GM12878 (cell line): ENCODE data around the gene SLC38A3. TPM values are rescaled to one million over a fixed set of nuclear protein-coding genes. Genes with fewer than 3 reads are reported as not detected.

Experiments
- ATAC-seq: fragments of 200-7000 bp; cut with Tn5 transposase; 3 replicates; pipeline ENCODE4 v1.9.1; 2020; ENCODE audit warnings: mild to moderate bottlenecking, moderate library complexity
- BruUV-seq: library from RNA; stranded (reverse); fragments of 400-500 nt; replicated peaks from 2 replicates; lab custom pipeline; 2021; lab: Mats Ljungman, UMichigan
- CTCF ChIA-PET: fragments of 300-600 bp; sonication (Branson Sonifier 250); formaldehyde crosslinking; extraction: SDS; loops from one replicate; lab custom pipeline; 2021; ENCODE audit warnings: inconsistent platforms; lab: Yijun Ruan, JAX
- POLR2A ChIA-PET: fragments of 350-600 bp; formaldehyde crosslinking; extraction: SDS; loops from one replicate; lab custom pipeline; 2021; ENCODE audit warnings: inconsistent platforms; lab: Charles Lee
- RAD21 ChIA-PET: fragments of 300-600 bp; sonication (Branson Sonifier 250); formaldehyde crosslinking; loops from one replicate; lab custom pipeline; 2023; ENCODE audit warnings: antibody characterized with exemption; ENCODE audit not compliant: unreplicated experiment; lab: Charles Lee
- SMC1A ChIA-PET: fragments of 300-600 bp; sonication (Branson Sonifier 250); formaldehyde crosslinking; loops from one replicate; lab custom pipeline; 2023; ENCODE audit not compliant: unreplicated experiment, uncharacterized antibody; lab: Charles Lee
- DNase-seq: peaks from one replicate; pipeline ENCODE4 v3.0.0-alpha.2; 2011; ENCODE audit warnings: low read depth, low spot score
- FAIRE-seq: peaks from 3 replicates; lab custom pipeline; 2011; peaks lifted over from hg19 to GRCh38; lab: Jason Lieb, UNC
- H2AFZ ChIP-seq: 2 replicates; pipeline ENCODE4 v1.6.0; 2011; ENCODE audit warnings: low read depth, low read length, control low read depth; ENCODE audit not compliant: control insufficient read depth
- H3K27ac ChIP-seq: 2 replicates; pipeline ENCODE4 v1.5.1; 2011; ENCODE audit warnings: control low read depth; ENCODE audit not compliant: control insufficient read depth, insufficient read depth
- H3K27me3 ChIP-seq, 2 experiments: replicated peaks in 1 of 2; 2 replicates each; pipeline versions ENCODE4 v1.6.0 to v1.6.1; 2011; ENCODE audit warnings: low read length in 1 of 2; ENCODE audit not compliant: control insufficient read depth in 2 of 2, insufficient read depth in 2 of 2
- H3K36me3 ChIP-seq, 2 experiments: 2 replicates each; pipeline ENCODE4 v1.5.1; 2011; ENCODE audit warnings: low read length in 1 of 2; ENCODE audit not compliant: control insufficient read depth in 2 of 2, insufficient read depth in 2 of 2
- H3K4me1 ChIP-seq: 2 replicates; pipeline ENCODE4 v1.6.1; 2011; ENCODE audit warnings: mild to moderate bottlenecking, low read length, moderate library complexity, mixed read lengths; ENCODE audit not compliant: control insufficient read depth, insufficient read depth
- H3K4me2 ChIP-seq: 2 replicates; pipeline ENCODE4 v1.6.0; 2011; ENCODE audit warnings: control low read depth; ENCODE audit not compliant: control insufficient read depth, insufficient read depth
- H3K4me3 ChIP-seq: fragments of 200-600 bp; sonication (generic); 2 replicates; pipeline ENCODE4 v1.5.1; 2016
- H3K79me2 ChIP-seq: 2 replicates; pipeline ENCODE4 v1.6.0; 2011; ENCODE audit warnings: low read length; ENCODE audit not compliant: control insufficient read depth, insufficient read depth
- H3K9ac ChIP-seq: 2 replicates; pipeline ENCODE4 v1.8.0; 2011; ENCODE audit warnings: low read length, control low read depth, mixed read lengths; ENCODE audit not compliant: control insufficient read depth, insufficient read depth
- H3K9me3 ChIP-seq: replicated peaks from 3 replicates; pipeline ENCODE4 v1.5.1; 2011; ENCODE audit warnings: mild to moderate bottlenecking, low read length; ENCODE audit not compliant: control insufficient read depth, insufficient read depth
- H4K20me1 ChIP-seq: 2 replicates; pipeline ENCODE4 v1.6.0; 2011; ENCODE audit not compliant: control insufficient read depth, insufficient read depth
- CBX3 ChIP-seq: fragments of 200-600 bp; sonication (generic); IDR thresholded peaks from 2 replicates; pipeline ENCODE4 v1.6.1; 2016; ENCODE audit warnings: low read depth, borderline replicate concordance
- LARP7 ChIP-seq: fragments of 450-650 bp; IDR thresholded peaks from 2 replicates; pipeline ENCODE4 v1.6.1; 2017; ENCODE audit warnings: mild to moderate bottlenecking
- MAX ChIP-seq: IDR thresholded peaks from 2 replicates; pipeline ENCODE4 v1.6.1; 2012; ENCODE audit warnings: low read depth, low read length, improper control_type of control experiment
- MLLT1 ChIP-seq: fragments of 450-650 bp; IDR thresholded peaks from 2 replicates; pipeline ENCODE4 v1.6.1; 2016; ENCODE audit warnings: mild to moderate bottlenecking
- MXI1 ChIP-seq: fragments of 150-350 bp; IDR thresholded peaks from 2 replicates; pipeline ENCODE4 v1.6.1; 2011; ENCODE audit warnings: low read depth, mild to moderate bottlenecking, inconsistent platforms, low read length, improper control_type of control experiment
- NFYA ChIP-seq: IDR thresholded peaks from 2 replicates; pipeline ENCODE4 v1.6.1; 2011; ENCODE audit warnings: low read depth, mild to moderate bottlenecking, low read length, improper control_type of control experiment, borderline replicate concordance
- PAX5 ChIP-seq: IDR thresholded peaks from 2 replicates; pipeline ENCODE4 v1.6.1; 2011; ENCODE audit warnings: low read depth, low read length, borderline replicate concordance
- RELA ChIP-seq: fragments of 450-650 bp; IDR thresholded peaks from 2 replicates; pipeline ENCODE4 v1.8.0; 2014; ENCODE audit warnings: borderline replicate concordance; ENCODE audit not compliant: partially characterized antibody
- TAF1 ChIP-seq: IDR thresholded peaks from 2 replicates; pipeline ENCODE4 v1.6.1; 2011; ENCODE audit warnings: mild to moderate bottlenecking, low read depth, low read length, borderline replicate concordance
- TARDBP ChIP-seq: IDR thresholded peaks from 2 replicates; pipeline ENCODE4 v1.6.1; 2016; ENCODE audit warnings: borderline replicate concordance
- TCF3 ChIP-seq: IDR thresholded peaks from 2 replicates; pipeline ENCODE4 v1.6.1; 2012; ENCODE audit warnings: low read depth, mild to moderate bottlenecking, low read length, borderline replicate concordance; ENCODE audit not compliant: insufficient read depth
- YBX1 ChIP-seq: fragments of 450-650 bp; IDR thresholded peaks from 2 replicates; pipeline ENCODE4 v1.6.1; 2016; ENCODE audit warnings: antibody characterized with exemption
- ZNF217 ChIP-seq: fragments of 450-650 bp; IDR thresholded peaks from 2 replicates; pipeline ENCODE4 v1.6.1; 2017; ENCODE audit warnings: antibody characterized with exemption, mild to moderate bottlenecking
- ZNF274 ChIP-seq: IDR thresholded peaks from one replicate; pipeline ENCODE4 v1.8.0; 2011; ENCODE audit not compliant: insufficient read length, insufficient read depth
- WGBS: methylation state at CpG from one replicate; pipeline ENCODE4 v1.1.6; 2016; ENCODE audit warnings: low lambda C conversion rate; ENCODE audit not compliant: insufficient replicate concordance, insufficient coverage; ENCODE audit errors: missing lambda C conversion rate; 5-methylcytosine and 5-hydroxymethylcytosine counted together
- in situ Hi-C: fragments of 300-500 bp; cut with MboI; formaldehyde crosslinking; loops from 9 replicates; pipeline ENCODE4 v1.14.3; 2018; ENCODE audit warnings: mixed read lengths
- intact Hi-C: fragments of 100-400 bp; cut with micrococcal nuclease; formaldehyde crosslinking; loops from one replicate; pipeline ENCODE4 v1.14.2; 2022; ENCODE audit not compliant: unreplicated experiment
- polyA plus RNA-seq, 11 experiments: library from polyadenylated mRNA; depleted of rRNA in 4 of 11; unstranded in 6 of 11; stranded (reverse) in 5 of 11; fragments of >200 nt; fragmentation: Nextera tagmentation in 4 of 11; fragmentation: Illumina TruSeq in 1 of 11; extraction: Ambion mirVana in 4 of 11; extraction: Trizol in 1 of 11; gene quantifications; 1 replicate in 1 of 11; 2 replicates in 10 of 11; pipeline versions ENCODE4 v1.2.1 to v1.2.3, GENCODE V29; 2011 to 2016; ENCODE audit warnings: inconsistent platforms in 2 of 11, missing spikeins in 2 of 11, low read depth in 1 of 11
- total RNA-seq, 4 experiments: library from RNA; depleted of rRNA in 3 of 4; stranded (reverse); fragments of >200 nt in 3 of 4; fragmentation: Illumina TruSeq in 1 of 4; extraction: Trizol in 1 of 4; gene quantifications; 2 replicates each; pipeline versions ENCODE4 v1.2.1 to v1.2.3, GENCODE V29; 2013 to 2021
- TF ChIP-seq, protein P1 (sequence below): fragments of 450-650 bp; conservative IDR thresholded peaks from 2 replicates; pipeline ENCODE4 v1.6.1; 2017; ENCODE audit warnings: mild to moderate bottlenecking, moderate library complexity
- TF ChIP-seq, protein P2 (sequence below): fragments of 450-650 bp; IDR thresholded peaks from 2 replicates; pipeline ENCODE4 v1.6.1; 2016; ENCODE audit warnings: mild to moderate bottlenecking

The SLC38A3 gene
- total and polyA plus RNA-seq, 10 of the 15 experiments (the other 5 are each of a cell fraction or from before 2014, with no cell fraction given) = 0.14 TPM; not detected in 9

DNA sequence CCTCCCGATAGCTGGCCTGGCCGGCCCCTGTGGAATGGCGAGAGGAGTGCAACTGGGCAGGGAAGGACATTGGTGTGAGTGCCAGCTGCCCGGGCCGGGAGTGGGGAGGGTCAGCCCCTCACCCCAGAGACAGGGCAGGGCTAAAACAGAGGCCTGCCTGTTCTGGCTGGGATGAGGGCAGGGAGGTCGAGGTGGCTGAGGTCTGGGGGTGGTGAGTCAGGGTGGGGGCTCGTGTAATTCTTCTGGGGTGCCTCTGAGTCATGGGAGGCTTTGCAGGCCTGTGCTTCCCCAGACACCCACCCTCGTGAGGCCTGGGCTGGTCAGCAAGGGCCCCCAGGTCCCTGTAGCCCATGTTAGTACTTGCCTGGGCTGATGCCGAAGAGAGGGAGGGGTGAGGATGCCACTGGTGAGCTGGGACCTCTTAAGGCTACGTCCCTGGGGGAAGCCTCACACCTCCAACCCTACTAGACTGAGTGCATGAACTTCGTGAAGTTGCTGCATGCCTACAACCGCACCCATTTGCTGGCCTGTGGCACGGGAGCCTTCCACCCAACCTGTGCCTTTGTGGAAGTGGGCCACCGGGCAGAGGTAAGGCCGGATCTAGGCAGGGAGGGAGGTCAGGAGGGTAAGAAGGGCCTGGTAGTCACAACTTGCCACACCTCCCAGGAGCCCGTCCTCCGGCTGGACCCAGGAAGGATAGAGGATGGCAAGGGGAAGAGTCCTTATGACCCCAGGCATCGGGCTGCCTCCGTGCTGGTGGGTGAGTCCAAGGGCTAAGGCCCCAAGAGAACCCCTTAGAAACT, 65.6 kb downstream of the SLC38A3 start:
- ChIA-PET SMC1A (interaction anchor here (0.8 to 1.3 kb wide), 2 partner anchors 24 to 78 kb away, joined by 4 to 5 read pairs; no protein-coding TSS in a partner anchor), POLR2A (no interaction called here), CTCF (interaction anchor here (1.0 to 3.1 kb wide), 8 partner anchors 10 to 150 kb away, joined by 3 to 24 read pairs (median 7); no protein-coding TSS in a partner anchor), RAD21 (interaction anchor here (3.5 kb wide), 1 partner anchor 44 kb away, joined by 23 read pairs; no protein-coding TSS in a partner anchor)
- WGBS = 40% methylated on average over 19 of the region's 19 CpGs
- intact Hi-C loops = no loop called here
- Histone ChIP-seq H4K20me1 (no peaks in the 10 kb centered on the region), H3K27ac (no peak overlapping the region), H2AFZ (no peak overlapping the region), H3K4me3 (no peak overlapping the region), H3K9me3 (no peaks in the 10 kb centered on the region), H3K27me3 (peaks cover 7 to 13% of the 10 kb centered on the region in 2 experiments; a peak in 3 of 4 replicates), H3K4me2 (no peak overlapping the region), H3K79me2 (no peaks in the 10 kb centered on the region), H3K9ac (no peak overlapping the region), H3K36me3 (no peaks in the 10 kb centered on the region), H3K4me1 (peaks cover 6% of the 10 kb centered on the region)
- DNase-seq (no peak), ATAC-seq (no peak), FAIRE-seq (no peak)
- BruUV-seq = no TSS peak
- in situ Hi-C loops = loop anchor here (5.0 kb wide), 2 partner anchors 73 to 148 kb away; no protein-coding TSS in a partner anchor
- TF ChIP-seq LARP7 = no peak
- no peak for TF ChIP-seq MLLT1
- TF ChIP-seq, protein P1, sequence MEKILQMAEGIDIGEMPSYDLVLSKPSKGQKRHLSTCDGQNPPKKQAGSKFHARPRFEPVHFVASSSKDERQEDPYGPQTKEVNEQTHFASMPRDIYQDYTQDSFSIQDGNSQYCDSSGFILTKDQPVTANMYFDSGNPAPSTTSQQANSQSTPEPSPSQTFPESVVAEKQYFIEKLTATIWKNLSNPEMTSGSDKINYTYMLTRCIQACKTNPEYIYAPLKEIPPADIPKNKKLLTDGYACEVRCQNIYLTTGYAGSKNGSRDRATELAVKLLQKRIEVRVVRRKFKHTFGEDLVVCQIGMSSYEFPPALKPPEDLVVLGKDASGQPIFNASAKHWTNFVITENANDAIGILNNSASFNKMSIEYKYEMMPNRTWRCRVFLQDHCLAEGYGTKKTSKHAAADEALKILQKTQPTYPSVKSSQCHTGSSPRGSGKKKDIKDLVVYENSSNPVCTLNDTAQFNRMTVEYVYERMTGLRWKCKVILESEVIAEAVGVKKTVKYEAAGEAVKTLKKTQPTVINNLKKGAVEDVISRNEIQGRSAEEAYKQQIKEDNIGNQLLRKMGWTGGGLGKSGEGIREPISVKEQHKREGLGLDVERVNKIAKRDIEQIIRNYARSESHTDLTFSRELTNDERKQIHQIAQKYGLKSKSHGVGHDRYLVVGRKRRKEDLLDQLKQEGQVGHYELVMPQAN = no peak
- no peak for TF ChIP-seq TAF1
- TF ChIP-seq TARDBP = no peak
- no peak for TF ChIP-seq ZNF217
- TF ChIP-seq RELA = no peak
- no peak for TF ChIP-seq ZNF274
- TF ChIP-seq, protein P2, sequence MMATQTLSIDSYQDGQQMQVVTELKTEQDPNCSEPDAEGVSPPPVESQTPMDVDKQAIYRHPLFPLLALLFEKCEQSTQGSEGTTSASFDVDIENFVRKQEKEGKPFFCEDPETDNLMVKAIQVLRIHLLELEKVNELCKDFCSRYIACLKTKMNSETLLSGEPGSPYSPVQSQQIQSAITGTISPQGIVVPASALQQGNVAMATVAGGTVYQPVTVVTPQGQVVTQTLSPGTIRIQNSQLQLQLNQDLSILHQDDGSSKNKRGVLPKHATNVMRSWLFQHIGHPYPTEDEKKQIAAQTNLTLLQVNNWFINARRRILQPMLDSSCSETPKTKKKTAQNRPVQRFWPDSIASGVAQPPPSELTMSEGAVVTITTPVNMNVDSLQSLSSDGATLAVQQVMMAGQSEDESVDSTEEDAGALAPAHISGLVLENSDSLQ = no peak
- no peak for TF ChIP-seq TCF3
- TF ChIP-seq MAX = no peak
- no peak for TF ChIP-seq NFYA
- no peak for TF ChIP-seq PAX5
- TF ChIP-seq MXI1 = no peak
- no peak for TF ChIP-seq CBX3
- TF ChIP-seq YBX1 = no peak
